Fibroblast of skin of left quadriceps (primary cell): Measurements from ENCODE around the gene MED14.

ENCODE experiments used
- DNase-seq, 2 experiments: peaks; one replicate each; pipeline ENCODE4 v3.0.0-alpha.2; 2013; ENCODE audit warnings: low read depth in 2 of 2

MED14 gene

GRCh38 chrX:40603446-40603845 is 131.9 kb downstream of the MED14 start:
- no peak for DNase-seq
